ENCODE measurements around the gene RGR. TPM values are rescaled to one million over a fixed set of nuclear protein-coding genes. Genes with fewer than 3 reads are reported as not detected.

RGR gene
- total RNA-seq, 2 donors from 2014 or later: not detected

GRCh38 chr10:84212014-84212413 lies 32.8 kb upstream of the RGR start:
- Histone ChIP-seq H3K36me3 (ENCODE audit: control insufficient read depth, insufficient read depth, low read length) (no peaks in the 10 kb centered on the region), H3K9me3 (ENCODE audit: control insufficient read depth, low read length) (no peaks in the 10 kb centered on the region), H3K4me3 (ENCODE audit: low read length) (no peak overlapping the region), H3K9ac (ENCODE audit: extremely low read depth, low read length, poor library complexity, severe bottlenecking) (no peak overlapping the region), H3K4me1 (ENCODE audit: control insufficient read depth, insufficient read depth, low read length) (no peaks in the 10 kb centered on the region), H3K27me3 (ENCODE audit: control insufficient read depth, insufficient read depth, low read length, poor library complexity, severe bottlenecking) (peaks cover 9% of the 10 kb centered on the region), H3K27ac (ENCODE audit: low read depth, low read length) (no peak overlapping the region)
- 85 to 89% methylated on average over 3 to 5 of the region's 5 CpGs for WGBS, 2 experiments (ENCODE audit: insufficient coverage in 1 of 2, insufficient read length in 1 of 2)
- Mint-ChIP-seq H3K36me3 (ENCODE audit: low read depth) (no peaks in the 10 kb centered on the region), H3K9me3 (no peaks in the 10 kb centered on the region), H3K27ac (no peak overlapping the region), H3K4me3 (no peak overlapping the region), H3K4me1 (no peaks in the 10 kb centered on the region), H3K27me3 (ENCODE audit: insufficient read depth) (peaks cover 3% of the 10 kb centered on the region)
- no peak for TF ChIP-seq CTCF (conservative IDR thresholded peaks at IDR 0.05)
- no peak for DNase-seq

DNA sequence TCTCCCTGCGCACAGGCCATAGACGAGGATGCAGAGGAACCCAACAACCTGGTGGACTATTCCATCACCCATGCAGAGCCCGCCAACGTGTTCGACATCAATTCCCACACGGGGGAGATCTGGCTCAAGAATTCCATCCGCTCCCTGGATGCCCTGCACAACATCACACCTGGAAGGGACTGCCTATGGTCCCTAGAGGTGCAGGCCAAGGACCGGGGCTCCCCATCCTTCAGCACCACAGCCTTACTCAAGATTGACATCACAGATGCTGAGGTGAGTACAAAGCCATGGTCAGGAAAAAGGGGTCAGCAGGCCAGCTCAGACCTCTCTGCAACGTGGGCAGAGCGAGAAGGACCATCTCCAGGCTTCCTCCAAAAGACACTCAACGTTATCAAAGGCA lies 31.8 kb upstream of the RGR start:
- Histone ChIP-seq H3K4me3 (ENCODE audit: low read length) (no peak overlapping the region), H3K27ac (ENCODE audit: low read depth, low read length) (no peak overlapping the region), H3K36me3 (ENCODE audit: control insufficient read depth, insufficient read depth, low read length) (no peaks in the 10 kb centered on the region), H3K27me3 (ENCODE audit: control insufficient read depth, insufficient read depth, low read length, poor library complexity, severe bottlenecking) (no peaks in the 10 kb centered on the region), H3K9ac (ENCODE audit: extremely low read depth, low read length, poor library complexity, severe bottlenecking) (no peak overlapping the region), H3K4me1 (ENCODE audit: control insufficient read depth, insufficient read depth, low read length) (no peaks in the 10 kb centered on the region), H3K9me3 (ENCODE audit: control insufficient read depth, low read length) (no peaks in the 10 kb centered on the region)
- Mint-ChIP-seq H3K9me3 (no peaks in the 10 kb centered on the region), H3K4me1 (no peaks in the 10 kb centered on the region), H3K27me3 (ENCODE audit: insufficient read depth) (no peaks in the 10 kb centered on the region), H3K27ac (no peak overlapping the region), H3K4me3 (no peak overlapping the region), H3K36me3 (ENCODE audit: low read depth) (no peaks in the 10 kb centered on the region)
- no peak for DNase-seq
- no peak for TF ChIP-seq CTCF (conservative IDR thresholded peaks at IDR 0.05)
- WGBS, 2 experiments (ENCODE audit: insufficient coverage in 1 of 2, insufficient read length in 1 of 2): 87 to 88% methylated on average over 8 to 11 of the region's 11 CpGs

DNA sequence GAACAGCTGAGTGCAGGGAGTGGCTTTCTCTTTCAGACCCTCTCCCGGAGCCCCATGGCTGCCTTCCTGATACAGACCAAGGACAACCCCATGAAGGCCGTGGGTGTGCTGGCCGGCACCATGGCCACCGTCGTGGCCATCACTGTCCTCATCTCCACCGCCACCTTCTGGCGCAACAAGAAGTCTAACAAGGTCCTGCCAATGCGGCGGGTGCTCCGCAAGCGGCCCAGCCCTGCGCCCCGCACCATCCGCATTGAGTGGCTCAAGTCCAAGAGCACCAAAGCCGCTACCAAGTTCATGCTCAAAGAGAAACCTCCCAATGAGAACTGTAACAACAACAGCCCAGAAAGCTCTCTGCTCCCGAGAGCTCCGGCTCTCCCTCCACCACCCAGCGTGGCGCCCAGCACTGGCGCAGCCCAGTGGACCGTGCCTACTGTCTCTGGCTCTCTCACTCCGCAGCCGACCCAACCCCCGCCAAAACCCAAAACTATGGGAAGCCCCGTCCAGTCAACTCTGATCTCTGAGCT lies 30.7 kb upstream of the RGR start:
- Histone ChIP-seq H3K36me3 (ENCODE audit: control insufficient read depth, insufficient read depth, low read length) (no peaks in the 10 kb centered on the region), H3K27me3 (ENCODE audit: control insufficient read depth, insufficient read depth, low read length, poor library complexity, severe bottlenecking) (no peaks in the 10 kb centered on the region), H3K4me1 (ENCODE audit: control insufficient read depth, insufficient read depth, low read length) (no peaks in the 10 kb centered on the region), H3K9ac (ENCODE audit: extremely low read depth, low read length, poor library complexity, severe bottlenecking) (no peak overlapping the region), H3K27ac (ENCODE audit: low read depth, low read length) (no peak overlapping the region), H3K4me3 (ENCODE audit: low read length) (no peak overlapping the region), H3K9me3 (ENCODE audit: control insufficient read depth, low read length) (no peaks in the 10 kb centered on the region)
- Mint-ChIP-seq H3K36me3 (ENCODE audit: low read depth) (no peaks in the 10 kb centered on the region), H3K4me3 (no peak overlapping the region), H3K9me3 (no peaks in the 10 kb centered on the region), H3K4me1 (no peaks in the 10 kb centered on the region), H3K27me3 (ENCODE audit: insufficient read depth) (no peaks in the 10 kb centered on the region), H3K27ac (no peak overlapping the region)
- WGBS, 2 experiments (ENCODE audit: insufficient coverage in 1 of 2, insufficient read length in 1 of 2): 94 to 98% methylated on average over 16 to 25 of the region's 25 CpGs
- DNase-seq: no peak
- TF ChIP-seq CTCF (conservative IDR thresholded peaks at IDR 0.05): no peak
